Uterus (tissue), 2 donors: ENCODE measurements around the gene COQ8B.

Experiments used
- CTCF ChIP-seq, 4 experiments: fragments of 200-600 bp in 2 of 4; fragments of 450-650 bp in 2 of 4; sonication (generic) in 2 of 4; IDR thresholded peaks; one replicate each; pipeline ENCODE4 v1.5.1; 2016 to 2019; ENCODE audit warnings: antibody characterized with exemption in 4 of 4, mild to moderate bottlenecking in 2 of 4, moderate library complexity in 1 of 4
- POLR2A ChIP-seq, 2 donors: fragments of 450-650 bp; IDR thresholded peaks; one replicate each; pipeline ENCODE4 v1.6.1; 2016; ENCODE audit warnings: antibody characterized with exemption in 2 of 2, mild to moderate bottlenecking in 1 of 2, moderate library complexity in 1 of 2

DNA sequence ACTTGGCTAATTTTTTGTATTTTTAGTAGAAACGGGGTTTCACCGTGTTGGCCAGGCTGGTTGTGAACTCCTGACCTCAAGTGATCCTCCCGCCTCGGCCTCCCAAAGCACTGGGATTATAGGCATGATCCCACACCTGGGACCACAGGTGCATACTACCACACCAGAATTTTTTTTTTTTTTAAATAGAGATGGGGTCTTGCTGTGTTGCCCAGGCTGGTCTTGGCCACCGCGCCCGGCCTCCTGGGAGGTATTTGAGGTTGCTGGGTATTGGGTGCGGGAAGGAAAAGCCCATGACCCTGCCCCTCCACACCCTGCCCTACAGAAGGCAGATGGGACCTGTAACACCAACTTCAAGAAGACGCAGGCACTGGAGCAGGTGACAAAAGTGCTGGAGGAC is 20.0 kb upstream of the COQ8B start:
- TF ChIP-seq CTCF (IDR thresholded peaks at IDR 0.05) (no peak), POLR2A (IDR thresholded peaks at IDR 0.05) (no peak)
